Measurements from ENCODE around the gene FARS2.

The FARS2 gene

DNA sequence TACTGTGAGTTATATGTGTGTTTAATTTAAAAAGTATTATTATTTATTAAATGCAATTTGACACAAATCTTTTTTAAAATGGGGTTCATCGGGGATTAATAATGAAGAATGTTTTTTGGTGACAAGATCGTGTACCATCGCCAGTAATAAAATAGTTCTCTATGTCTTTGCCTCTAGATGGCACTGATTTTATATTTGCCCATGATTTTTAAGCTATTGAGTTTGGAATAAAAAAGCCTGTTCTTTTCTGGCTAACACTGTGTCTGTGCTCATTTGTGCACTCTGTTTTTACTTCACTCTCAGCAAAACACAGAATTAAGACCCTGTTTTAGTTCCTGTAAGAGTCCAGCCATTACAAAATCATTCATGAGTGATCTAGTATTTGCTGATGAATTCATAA is 127.0 kb downstream of the FARS2 start:
- DNase-seq: no peak

DNA sequence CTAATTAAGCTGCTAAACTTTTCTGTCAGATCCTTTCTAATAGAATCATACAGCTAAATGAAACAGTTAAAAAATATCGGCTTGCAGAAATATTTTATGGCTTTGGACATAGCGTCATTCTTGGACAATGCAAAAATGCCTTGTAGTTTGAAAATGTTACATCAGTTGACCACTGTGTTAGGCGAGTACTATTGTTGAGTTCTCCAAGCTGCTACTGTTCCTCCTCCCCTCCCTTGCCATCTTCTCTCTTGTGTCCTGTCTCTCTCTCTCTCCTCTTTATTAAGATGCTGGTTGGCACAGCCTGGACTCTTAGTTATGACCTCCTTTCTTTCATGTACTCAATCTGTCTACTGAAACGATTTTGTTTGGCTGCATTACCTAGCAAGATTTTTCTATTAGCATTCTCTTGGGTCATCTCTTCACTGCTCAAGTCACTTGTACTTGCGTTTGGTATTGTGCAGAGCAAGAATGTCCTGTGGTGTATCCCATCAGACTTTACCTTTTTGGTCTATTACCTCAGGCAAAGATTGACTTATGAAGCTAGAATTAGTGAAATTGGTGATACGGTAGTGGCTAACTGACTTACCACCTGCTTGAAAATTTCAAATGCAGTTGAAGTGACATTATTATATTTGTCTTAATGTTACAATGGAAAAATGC is 127.9 kb downstream of the FARS2 start:
- DNase-seq: no peak

DNA sequence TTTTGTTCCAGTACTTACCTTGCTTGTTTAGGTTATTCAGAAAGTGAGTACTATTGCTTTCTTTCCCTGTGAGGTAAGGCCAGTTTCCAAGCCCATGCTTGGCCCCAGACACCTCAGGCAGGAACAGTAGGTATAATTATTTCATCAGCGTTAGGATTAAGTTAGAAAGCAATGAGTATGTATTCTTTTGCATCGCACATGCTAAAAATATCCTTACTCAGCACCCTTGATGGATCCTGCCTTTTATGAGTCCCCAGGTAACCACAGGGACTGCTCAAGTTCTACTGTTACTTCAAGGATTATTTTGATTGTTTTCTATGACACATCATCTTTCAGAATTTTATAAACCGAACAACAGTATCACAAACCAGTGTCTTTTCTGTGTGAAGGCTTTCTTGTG is 128.9 kb downstream of the FARS2 start:
- no peak for DNase-seq

DNA sequence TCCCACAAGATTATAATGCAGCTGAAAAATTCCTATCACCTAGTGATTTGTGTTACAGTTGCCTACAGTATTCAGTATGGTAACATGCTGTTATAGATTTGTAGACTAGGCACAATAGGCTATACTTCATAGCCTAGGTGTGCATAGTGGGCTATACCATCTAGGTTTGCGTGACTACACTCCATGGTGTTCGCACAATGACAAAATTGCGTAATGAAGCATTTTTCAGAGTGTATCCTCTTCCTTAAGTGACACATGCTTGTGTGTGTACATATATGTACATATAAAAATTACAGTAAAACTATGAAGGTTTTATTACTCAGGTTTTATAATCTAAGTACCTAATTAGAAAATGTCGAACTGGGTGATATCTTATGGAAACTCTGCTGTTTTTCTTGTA is 133.0 kb downstream of the FARS2 start:
- DNase-seq: no peak

DNA sequence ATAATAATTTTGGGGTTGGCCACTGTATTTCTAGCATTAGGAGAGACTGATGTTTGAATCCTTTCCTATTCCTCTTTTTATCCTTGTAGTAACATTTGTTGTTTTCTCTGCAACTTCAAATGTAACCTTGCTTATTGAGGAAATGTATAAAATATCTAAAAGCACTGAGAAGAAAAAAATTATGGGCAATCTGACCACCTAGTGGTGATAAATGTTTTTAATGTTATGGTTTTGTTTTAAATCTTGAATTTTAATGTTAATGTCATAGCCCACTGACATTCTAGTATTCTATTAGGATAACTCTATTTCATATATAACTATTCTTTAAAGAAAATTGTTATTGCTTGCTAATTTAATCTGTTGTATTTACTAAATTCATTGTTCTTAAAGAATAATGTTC is 134.4 kb downstream of the FARS2 start:
- DNase-seq: no peak

DNA sequence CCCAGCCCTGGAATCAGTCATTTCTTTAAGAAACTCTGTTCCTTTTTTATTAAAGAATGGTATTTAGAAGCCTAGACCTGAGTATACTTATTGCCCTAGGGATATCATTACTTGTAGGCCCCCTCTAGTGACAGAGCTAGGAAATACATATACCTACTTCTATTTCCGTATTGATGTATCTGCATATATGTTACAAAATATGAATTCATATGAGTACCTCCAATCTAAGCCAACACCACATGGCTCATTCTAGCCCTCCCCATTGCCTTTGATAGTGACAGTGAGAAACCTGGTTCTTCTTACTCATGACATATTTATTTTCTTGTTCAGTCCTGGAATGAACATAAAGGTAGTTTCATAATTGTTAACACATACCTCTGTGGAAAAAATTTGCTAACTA is 137.2 kb downstream of the FARS2 start:
- peak; percentile 13 for DNase-seq

DNA sequence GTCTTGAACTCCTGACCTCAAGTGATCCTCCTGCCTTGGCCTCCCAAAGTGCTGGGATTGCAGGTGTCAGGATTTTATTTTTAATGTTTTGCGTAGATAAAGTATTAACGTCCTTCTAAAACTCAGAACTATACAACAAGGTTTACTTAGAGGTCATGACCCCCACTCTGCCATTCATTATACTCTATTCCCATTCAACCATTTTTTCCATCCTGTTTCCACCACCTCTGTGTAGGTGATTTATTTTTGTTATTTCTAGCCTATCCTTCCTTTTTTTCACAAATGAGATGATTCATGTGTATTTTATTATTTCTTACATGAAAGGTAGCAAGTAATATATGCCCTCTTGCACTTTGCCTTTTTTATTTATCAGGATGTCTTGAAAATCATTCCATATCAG is 138.1 kb downstream of the FARS2 start:
- no peak for DNase-seq

DNA sequence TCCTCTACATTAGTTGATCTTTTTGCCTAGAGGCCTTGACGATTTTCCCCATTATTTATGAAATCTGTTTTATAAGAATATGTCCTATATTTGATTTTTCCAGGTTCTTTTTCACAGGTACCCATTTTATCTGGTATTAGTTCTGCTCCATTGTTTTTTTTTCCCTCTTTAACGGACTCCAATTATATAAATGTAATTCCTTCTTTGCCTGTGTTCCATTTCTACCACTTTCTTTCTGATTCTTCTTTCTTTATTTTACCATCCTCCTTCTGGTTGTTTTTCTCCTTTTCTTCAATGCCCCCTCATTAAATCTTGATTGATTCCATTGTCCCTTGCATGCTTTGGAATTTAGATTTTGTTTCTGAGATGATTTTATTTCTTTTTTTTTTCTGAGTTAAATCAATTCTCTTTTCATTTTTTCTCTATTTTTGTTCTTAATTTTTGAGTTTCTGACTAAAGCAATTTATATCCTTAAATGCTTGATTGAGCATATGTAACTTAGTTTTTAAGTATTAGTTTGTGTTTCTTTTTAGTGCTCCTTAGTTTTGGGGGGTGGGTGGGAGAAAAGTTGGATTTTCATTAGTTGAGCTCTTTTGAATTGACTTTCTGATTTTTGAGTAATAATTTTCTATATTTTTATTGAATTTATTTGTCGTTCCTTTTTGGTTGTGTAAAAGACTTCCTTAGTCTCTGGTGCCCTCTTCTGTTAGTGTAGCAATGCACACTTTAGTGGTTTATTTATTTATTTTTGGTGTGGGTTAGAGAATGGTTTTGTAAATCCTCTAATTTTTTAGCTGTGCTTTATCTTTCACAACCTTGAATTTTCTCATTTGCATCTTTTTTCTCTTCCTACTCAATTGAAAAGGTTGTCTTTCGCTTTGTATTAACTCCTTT is 140.8 kb downstream of the FARS2 start:
- DNase-seq: no peak

DNA sequence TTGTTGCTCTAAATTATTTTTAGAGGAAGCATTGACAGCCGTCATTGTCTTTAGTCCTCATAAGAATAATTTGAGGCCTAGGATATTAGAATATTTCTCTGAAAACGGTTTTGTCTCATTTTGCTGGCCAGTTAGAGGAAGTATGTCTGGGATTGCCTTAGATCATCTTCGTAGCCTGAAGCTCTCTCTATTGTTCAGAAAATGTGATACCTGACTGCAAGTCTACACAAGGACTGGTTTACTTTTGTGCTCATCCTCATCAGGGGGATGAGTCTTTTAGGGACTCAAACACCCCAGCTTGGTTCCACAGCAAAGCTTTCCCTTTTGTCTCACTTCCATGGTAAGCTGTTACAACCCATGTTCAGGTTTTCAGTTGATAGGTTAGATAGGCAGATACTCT is 141.8 kb downstream of the FARS2 start:
- no peak for DNase-seq

DNA sequence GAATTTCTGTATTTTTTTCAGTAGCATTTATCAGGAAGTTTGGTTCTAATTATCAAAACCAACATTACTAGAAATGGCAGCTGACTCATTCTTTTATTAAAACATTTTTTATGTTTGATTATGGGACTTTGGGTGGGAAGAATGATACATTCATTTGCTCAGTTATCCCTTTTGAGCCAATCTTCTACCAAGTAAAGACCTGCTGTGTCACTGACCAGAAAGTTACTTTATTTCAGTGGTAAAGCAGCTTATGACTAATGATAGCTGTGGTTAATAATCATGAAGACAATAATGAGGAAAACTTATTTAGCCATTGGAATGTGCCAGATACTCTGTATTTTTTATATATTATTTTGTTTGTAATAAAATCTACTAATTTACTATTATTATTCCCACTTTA is 142.3 kb downstream of the FARS2 start:
- no peak for DNase-seq

DNA sequence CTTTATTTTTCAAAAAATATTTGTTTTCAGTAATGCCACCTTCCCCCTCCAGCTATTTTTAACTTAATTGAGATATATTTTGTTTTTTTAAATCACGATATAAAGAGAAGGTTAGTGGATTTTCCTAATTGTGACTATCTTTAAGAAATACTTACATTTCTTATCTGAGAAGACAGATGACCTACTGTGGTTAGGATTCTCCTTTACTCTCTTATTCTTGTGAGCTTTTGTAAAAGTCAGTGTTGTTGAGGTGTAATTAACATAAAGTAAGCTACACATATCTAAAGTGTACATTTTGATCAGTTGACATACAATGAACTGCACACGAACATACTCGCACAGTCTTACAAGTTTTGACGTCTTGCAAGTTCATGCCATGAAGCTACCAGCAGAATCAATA is 144.7 kb downstream of the FARS2 start:
- DNase-seq: no peak

DNA sequence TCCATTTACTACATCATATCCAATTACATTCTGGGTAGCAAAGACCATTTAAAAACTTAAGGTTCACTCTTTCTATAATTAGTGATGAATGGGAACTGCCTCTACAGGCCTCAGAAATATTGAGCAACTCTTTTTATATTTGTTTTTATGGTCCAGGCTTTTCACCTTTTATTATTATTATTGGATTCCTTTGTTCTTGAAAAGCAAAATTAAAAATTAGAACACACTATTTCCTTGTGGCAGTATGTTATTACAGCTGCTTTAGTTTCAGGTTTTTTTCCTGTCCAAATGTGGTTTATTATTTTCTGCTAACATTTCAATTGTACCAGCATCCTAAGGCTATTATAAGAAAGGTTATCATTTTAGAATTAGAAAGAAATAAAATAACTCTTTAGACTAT is 150.1 kb downstream of the FARS2 start:
- no peak for DNase-seq

DNA sequence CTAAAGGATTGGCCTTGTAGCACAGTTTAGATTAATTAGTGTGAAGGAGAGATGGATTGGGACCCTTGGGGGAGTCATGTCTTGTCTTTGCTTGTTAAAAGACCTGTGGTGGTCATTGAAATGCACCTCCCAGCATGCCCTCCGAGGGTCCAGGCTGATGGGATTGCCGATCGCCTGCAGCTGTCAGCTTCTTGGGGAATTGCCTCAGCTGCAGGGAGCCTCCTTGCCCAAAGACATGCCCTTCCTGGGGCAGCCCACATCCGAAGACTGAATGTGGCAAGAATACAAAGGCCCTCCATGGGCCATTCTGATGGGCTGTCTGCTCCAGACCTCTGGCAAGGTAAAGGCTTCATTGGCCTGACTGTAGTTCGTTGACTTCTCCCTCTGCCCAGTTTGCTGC is 150.7 kb downstream of the FARS2 start:
- no peak for DNase-seq

DNA sequence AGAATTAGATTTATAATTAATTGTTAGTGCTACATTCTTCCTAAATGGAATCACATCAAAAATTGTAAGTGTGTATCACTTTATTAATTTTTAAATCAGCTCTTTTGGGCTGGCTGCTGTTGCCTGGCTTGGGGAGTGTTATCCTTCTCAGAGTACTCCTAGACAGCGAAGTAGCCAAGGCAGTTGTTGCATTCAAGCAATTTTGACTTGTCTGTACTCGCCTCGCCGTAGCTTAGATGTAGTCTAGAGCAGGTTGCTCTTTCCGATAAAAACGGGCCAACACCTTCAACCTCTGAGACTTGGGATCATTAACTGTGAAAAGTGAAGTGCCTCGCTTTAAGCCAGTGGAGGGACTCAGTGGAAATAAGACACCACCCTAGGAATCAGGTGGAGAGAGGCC is 151.3 kb downstream of the FARS2 start:
- no peak for DNase-seq

DNA sequence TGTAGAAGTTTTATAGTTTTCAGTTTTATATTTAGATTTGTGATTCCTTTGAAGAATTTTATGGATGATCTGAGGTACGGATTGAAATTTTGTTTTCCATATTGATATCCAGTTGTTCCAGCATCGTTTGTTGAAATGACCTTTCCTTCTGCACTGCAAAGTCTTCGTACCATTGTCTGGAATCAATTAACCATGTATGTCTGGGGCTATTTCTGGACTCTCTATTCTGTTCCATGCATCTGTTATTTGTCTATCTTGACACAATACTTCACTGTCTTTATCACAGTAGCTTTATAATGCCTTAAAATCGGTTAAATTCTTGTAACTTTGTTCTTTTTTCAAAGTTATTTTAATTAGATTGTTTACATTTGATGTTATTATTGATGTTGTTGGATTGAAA is 154.9 kb downstream of the FARS2 start:
- no peak for DNase-seq

DNA sequence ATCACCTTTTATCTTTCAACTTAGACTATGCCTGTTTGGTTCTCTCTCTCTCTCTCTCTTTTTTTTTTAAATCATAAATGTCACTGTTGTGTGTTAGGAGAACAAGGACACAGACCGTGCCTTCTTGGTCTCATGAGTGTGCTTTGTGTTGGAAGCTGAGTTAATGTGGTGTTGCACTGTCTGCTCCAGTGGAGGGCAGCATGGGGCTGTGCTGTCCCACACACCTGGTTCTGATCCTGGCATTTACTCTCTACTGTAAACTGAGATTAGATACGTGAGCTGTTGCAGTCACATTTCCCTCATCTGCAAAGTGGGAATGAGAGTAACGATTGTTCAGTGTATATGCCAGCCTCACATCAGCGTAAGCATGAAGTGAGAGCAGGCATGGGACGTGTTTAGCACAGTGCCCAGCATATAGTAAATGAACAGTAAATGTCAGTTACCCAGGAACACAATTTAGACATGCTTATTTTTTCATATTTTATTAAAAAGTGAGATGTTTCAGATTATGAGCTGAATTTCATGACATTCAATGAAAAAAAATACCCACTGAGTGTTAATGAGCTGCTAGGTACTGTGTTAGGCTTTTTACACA is 161.1 kb downstream of the FARS2 start:
- no peak for DNase-seq

DNA sequence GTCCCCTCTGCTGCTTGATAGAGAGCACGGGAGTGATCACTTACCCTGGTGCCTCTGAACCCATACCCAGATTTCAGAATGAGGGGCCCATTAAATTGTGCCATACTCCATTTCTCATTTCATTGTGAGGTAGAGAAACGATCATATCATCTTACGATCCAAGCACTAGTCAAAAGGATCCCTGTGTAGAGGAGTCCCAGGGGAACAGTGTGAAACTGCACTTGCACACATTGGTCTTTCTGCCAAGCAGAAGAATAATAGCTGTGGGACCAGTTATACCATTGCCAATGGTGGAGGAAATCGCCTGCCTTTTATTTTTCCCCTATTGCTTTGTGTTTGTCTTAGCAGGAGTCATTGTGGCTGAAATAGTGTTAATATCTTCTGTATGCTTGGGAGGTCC is 161.9 kb downstream of the FARS2 start:
- no peak for DNase-seq

DNA sequence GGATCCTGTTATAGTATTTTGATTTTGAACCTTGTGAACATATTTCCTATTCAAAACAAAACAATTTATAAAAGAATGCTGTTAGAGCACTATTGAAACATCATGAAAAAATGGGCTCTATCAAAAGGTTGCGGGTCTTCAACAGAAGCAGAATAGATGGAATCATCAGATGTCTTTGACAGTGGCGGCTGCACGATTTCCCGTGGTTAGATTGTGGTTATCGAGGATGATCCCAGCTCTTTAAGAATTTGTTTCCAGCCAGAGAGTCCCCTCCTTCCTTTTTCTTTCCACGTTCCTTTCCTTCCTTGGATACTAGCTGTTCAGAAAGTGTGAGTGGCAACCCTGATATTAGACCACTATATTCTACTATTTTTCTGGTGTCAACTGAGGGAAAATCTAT is 163.4 kb downstream of the FARS2 start:
- DNase-seq: no peak

DNA sequence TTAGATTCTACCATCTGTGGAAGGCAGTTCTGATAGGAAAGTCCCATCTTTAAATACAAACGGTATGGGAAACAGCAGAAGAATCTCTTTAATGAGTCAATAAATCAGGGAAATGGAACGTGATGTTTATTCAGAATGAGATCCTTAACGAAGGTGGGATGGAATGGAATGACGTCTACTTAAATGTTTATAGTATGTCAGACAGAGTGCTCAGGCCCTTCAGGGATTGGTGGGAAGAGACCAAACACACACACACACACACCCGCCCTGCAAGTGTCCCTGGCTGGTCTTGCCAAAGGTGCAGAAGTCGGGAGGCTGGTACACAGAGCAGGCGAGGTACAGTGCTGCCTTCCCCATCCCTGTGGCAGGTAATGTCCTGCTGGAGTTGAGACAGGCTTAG is 164.0 kb downstream of the FARS2 start:
- no peak for DNase-seq

DNA sequence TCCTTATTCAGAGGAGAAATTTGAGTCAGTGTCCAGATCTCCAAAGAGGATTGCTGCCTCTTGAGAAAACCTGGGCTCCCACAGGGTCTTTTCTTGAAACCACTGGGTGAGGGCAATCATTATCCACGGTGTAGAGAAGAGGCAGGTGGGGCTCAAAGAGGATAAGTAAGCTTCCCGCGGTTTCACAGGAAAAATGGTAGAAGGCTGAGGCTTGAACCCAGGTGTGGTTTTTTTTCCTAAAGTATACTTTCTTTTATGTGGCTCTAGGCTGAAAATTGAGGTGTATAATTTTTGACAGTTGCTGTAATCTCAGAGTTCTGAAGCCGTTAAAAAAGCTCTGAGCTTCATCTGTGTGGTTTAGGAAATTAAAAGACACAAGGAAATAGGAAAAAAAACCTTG is 164.5 kb downstream of the FARS2 start:
- no peak for DNase-seq

DNA sequence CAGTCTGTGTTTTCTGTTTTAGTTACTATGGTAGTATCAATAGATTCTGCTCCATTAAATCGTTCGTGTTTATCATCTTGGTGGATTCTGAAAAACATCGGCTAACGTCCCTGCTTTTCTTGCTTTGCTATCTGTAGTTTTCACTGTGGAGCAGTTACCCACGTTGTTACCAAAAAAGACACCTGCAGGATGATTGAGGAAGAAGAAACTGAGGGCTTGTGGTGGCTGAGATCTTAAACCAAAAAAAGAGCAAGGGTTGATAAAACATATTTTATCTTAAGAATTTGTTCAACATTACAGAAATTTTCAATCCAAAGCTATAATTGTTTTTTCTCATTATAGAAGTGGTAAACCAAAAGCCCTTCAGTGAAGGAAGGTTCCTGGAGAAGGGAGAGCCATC is 166.3 kb downstream of the FARS2 start:
- DNase-seq: no peak

DNA sequence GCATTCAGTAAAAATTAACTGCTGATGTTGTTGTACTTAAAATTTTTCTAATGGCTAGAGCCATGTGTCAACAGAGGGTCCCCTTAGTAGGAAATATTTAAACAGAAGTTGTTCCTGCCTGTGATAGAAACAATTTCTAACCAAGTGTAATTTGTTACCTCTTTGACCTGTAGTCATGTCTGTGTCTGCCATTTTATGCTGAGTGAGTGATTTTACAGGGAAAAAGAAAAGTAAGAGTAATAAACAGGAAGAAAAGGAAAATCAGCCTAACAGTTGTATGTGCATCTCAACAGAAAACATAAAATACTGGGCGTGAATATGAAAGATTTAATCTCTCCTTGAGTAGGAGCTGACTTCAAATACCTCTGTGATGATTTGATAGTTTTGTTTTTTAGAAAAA is 172.0 kb downstream of the FARS2 start:
- no peak for DNase-seq

DNA sequence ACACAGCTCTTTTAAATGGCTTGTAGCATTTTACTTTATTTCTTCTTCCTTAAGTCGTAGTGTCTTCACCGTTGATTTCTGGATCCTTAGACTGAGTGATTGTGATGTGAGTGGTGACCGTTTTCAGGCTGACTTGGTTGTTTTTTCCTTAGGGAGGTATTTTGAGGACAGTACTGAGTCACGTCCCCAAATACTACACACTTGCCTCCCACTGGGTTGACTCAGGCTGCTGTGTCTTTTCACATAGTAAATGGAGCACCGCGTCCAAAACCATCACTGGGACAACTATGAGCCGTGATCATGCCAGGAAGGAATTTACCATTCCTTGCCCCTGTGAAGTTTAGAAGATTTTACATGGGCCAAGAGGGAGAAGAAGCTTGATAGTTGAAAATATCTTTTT is 174.1 kb downstream of the FARS2 start:
- peak; percentile 3 for DNase-seq

DNA sequence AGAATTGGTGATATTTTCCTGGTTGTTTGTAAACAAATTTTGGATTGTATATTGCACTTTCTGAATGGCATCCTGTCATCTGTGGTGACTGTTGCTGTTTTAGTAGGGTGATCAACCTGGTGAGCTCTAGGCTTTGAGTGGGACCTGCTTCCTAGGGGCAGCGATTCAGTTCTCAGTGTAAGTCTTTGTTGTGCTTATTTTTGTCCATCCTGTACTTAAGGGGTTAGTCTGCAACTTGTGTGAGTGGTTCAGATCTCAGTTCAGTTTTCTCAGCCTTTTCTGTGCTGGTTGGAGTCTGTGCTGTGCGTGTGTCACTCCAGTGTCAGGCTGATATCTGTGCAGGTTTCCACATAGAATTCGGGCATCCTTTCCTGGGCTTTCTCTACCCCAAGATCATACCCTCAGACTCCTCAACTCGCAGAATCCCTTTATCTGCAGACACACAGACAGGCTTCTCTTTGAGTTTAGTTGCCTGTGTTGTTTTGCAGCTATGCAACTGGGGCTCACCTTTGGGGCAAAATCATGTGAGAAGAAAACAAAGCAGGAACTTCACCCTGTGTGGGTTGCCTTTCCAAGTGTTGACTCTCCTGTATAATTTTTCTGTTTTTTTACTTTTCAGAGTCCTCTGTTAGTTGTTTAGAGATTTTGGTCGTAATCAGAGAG is 177.7 kb downstream of the FARS2 start:
- DNase-seq: no peak

Measured in kidney glomerular epithelial cell (primary cell).